Endothelial cell of umbilical vein (primary cell): ENCODE results near the gene GPR108. TPM values are rescaled to one million over a fixed set of nuclear protein-coding genes. Genes with fewer than 3 reads are reported as not detected.

Experiments used
- BruUV-seq: library from RNA; stranded (reverse); fragments of 400-500 nt; replicated peaks from 2 replicates; lab custom pipeline; 2021; lab: Mats Ljungman, UMichigan
- CTCF ChIA-PET: fragments of 300-600, 350-600 bp; sonication (Branson Sonifier 250); formaldehyde crosslinking; loops from one replicate; lab custom pipeline; 2021; ENCODE audit warnings: antibody characterized with exemption, inconsistent platforms; lab: Charles Lee
- POLR2A ChIA-PET: fragments of 300-600, 350-600 bp; sonication (Branson Sonifier 250); formaldehyde crosslinking; loops from one replicate; lab custom pipeline; 2021; ENCODE audit warnings: antibody characterized with exemption, inconsistent platforms; lab: Charles Lee
- DNase-seq: peaks from one replicate; pipeline ENCODE4 v3.0.0-alpha.2; 2011; ENCODE audit warnings: low read depth, low spot score
- FAIRE-seq: peaks from 2 replicates; lab custom pipeline; 2011; peaks lifted over from hg19 to GRCh38; lab: Jason Lieb, UNC
- H2AFZ ChIP-seq: 2 replicates; pipeline ENCODE4 v1.6.0; 2012; ENCODE audit warnings: low read depth, low read length, control low read depth, inconsistent platforms
- H3K27ac ChIP-seq: 2 replicates; pipeline ENCODE4 v1.5.1; 2011; ENCODE audit warnings: low read depth, mild to moderate bottlenecking, control low read depth, low read length, moderate library complexity; ENCODE audit not compliant: insufficient read depth
- H3K27me3 ChIP-seq, 2 experiments: 2 replicates each; pipeline versions ENCODE4 v1.6.0 to v1.6.1; 2011; ENCODE audit warnings: low read length in 2 of 2, mixed read lengths in 1 of 2; ENCODE audit not compliant: control insufficient read depth in 2 of 2, insufficient read depth in 2 of 2
- H3K36me3 ChIP-seq, 2 experiments: 2 replicates in 1 of 2; 3 replicates in 1 of 2; pipeline ENCODE4 v1.5.1; 2011; ENCODE audit warnings: low read length in 2 of 2, mild to moderate bottlenecking in 1 of 2, moderate library complexity in 1 of 2; ENCODE audit not compliant: control insufficient read depth in 2 of 2, insufficient read depth in 2 of 2; ENCODE audit errors: extremely low read depth in 1 of 2
- H3K4me1 ChIP-seq: 3 replicates; pipeline ENCODE4 v1.5.1; 2011; ENCODE audit warnings: mild to moderate bottlenecking, low read length; ENCODE audit not compliant: control insufficient read depth, insufficient read depth; ENCODE audit errors: extremely low read depth
- H3K4me2 ChIP-seq: 2 replicates; pipeline ENCODE4 v1.6.1; 2011; ENCODE audit warnings: low read length, control low read depth, mixed read lengths; ENCODE audit not compliant: insufficient read depth
- H3K4me3 ChIP-seq, 3 experiments: fragments of 200-600 bp in 1 of 3; sonication (generic), shearing (Covaris generic) in 1 of 3; replicated peaks in 1 of 3; 2 replicates each; pipeline ENCODE4 v1.5.1; 2011 to 2016; ENCODE audit warnings: control low read depth in 3 of 3, low read length in 3 of 3, mild to moderate bottlenecking in 2 of 3, inconsistent platforms in 1 of 3, low read depth in 1 of 3, moderate library complexity in 1 of 3; ENCODE audit not compliant: insufficient read depth in 1 of 3
- H3K79me2 ChIP-seq: 2 replicates; pipeline ENCODE4 v1.6.0; 2012; ENCODE audit warnings: low read length, inconsistent platforms; ENCODE audit not compliant: control insufficient read depth, insufficient read depth
- H3K9ac ChIP-seq: replicated peaks from 2 replicates; pipeline ENCODE3; 2011; ENCODE audit warnings: low read length, control low read depth; ENCODE audit not compliant: insufficient read depth; ENCODE audit errors: extremely low read depth
- H3K9me1 ChIP-seq: replicated peaks from 3 replicates; pipeline ENCODE4 v1.6.0; 2011; ENCODE audit warnings: mild to moderate bottlenecking, low read length; ENCODE audit not compliant: control insufficient read depth, insufficient read depth; ENCODE audit errors: extremely low read depth
- H3K9me3 ChIP-seq: replicated peaks from 2 replicates; pipeline ENCODE4 v1.5.1; 2012; ENCODE audit warnings: low read length, inconsistent platforms; ENCODE audit not compliant: control insufficient read depth, insufficient read depth
- H4K20me1 ChIP-seq: replicated peaks from 2 replicates; pipeline ENCODE3; 2011; ENCODE audit warnings: mild to moderate bottlenecking, low read length; ENCODE audit not compliant: control insufficient read depth, insufficient read depth; ENCODE audit errors: extremely low read depth
- CTCF ChIP-seq, 2 donors: IDR thresholded peaks; 1 replicate in 1 of 2; 2 replicates in 1 of 2; pipeline ENCODE4 v1.5.1; 2011; ENCODE audit warnings: low read length in 2 of 2, mild to moderate bottlenecking in 2 of 2, moderate library complexity in 2 of 2, control low read depth in 1 of 2, inconsistent platforms in 1 of 2, low read depth in 1 of 2; ENCODE audit not compliant: insufficient read depth in 1 of 2; ENCODE audit errors: extremely low read depth in 1 of 2
- GATA2 ChIP-seq: IDR thresholded peaks from 2 replicates; pipeline ENCODE4 v1.7.0; 2011; ENCODE audit warnings: low read depth, mild to moderate bottlenecking, moderate library complexity, mixed read lengths, low read length; ENCODE audit not compliant: insufficient read length, insufficient read depth
- JUN ChIP-seq: IDR thresholded peaks from 2 replicates; pipeline ENCODE4 v1.6.1; 2011; ENCODE audit warnings: borderline replicate concordance, low read depth; ENCODE audit not compliant: insufficient read length, insufficient read depth
- MAX ChIP-seq: IDR thresholded peaks from 2 replicates; pipeline ENCODE4 v1.6.1; 2011; ENCODE audit not compliant: insufficient read depth, insufficient read length
- MYC ChIP-seq: IDR thresholded peaks from one replicate; pipeline ENCODE4 v1.6.1; 2011; ENCODE audit warnings: mild to moderate bottlenecking, low read depth, low read length
- dilution Hi-C: fragments of 300-500 bp; cut with MboI; formaldehyde crosslinking; loops from one replicate; pipeline ENCODE4 v1.15.0; 2019; ENCODE audit warnings: low sequenced_read_pairs; ENCODE audit not compliant: extremely low pct_ligation_motif_present
- intact Hi-C: fragments of 100-400 bp; cut with micrococcal nuclease; formaldehyde crosslinking; loops from one replicate; pipeline ENCODE4 v1.10.0; 2022
- polyA plus RNA-seq, 4 experiments: library from polyadenylated mRNA; depleted of rRNA in 3 of 4; stranded (reverse) in 3 of 4; unstranded in 1 of 4; fragments of >200 nt; gene quantifications; 2 replicates each; pipeline versions ENCODE4 v1.2.1 to v1.2.3, GENCODE V29; 2011 to 2012; ENCODE audit warnings: missing spikeins in 1 of 4
- total RNA-seq: library from RNA; stranded (reverse); gene quantifications from 2 replicates; pipeline ENCODE4 v1.2.3, GENCODE V29; 2021

The GPR108 gene
- total and polyA plus RNA-seq, 2 donors (not counting 3 experiments of a cell fraction or from before 2014, with no cell fraction given): 68.5 to 80.2 TPM

DNA sequence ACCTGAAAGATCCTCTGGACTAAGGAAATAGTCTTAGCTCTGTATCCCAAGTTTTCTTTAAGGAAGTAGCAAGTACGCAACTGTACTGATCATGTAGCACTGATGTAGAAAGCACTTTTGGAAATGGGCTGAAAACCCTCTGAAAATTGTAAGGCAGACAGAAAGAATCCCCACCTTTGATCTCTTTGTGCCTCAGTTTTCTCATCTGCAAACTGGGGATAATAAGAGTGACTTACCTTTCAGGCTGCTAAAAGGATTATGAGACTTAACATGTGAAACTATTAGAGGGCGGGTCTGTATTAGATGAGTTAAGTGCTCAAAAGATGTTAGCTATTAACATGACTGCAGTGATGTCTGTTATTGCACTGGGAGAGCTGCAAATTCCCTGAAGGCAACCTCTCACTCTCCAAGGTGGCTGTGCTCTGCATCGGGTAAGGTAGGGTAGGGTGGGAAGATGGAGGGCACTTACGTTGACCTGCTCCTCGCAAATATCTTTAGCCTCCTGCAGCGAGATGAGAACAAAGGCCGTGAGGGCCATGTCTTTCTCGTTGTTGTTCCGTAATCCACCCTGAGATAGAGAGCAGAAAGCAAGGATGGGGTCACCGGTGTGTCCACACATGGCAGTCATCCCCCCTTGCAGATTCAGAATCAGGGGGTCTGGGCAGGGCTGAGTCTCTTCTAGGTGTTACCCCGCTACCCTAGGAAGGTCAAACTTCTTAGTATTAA is 47.1 kb downstream of the GPR108 start:
- no peaks in the 10 kb centered on the region for H3K79me2 ChIP-seq
- no peak overlapping the region for H2AFZ ChIP-seq
- no peaks in the 10 kb centered on the region for H3K36me3 ChIP-seq
- no peak overlapping the region for H3K27ac ChIP-seq
- FAIRE-seq (no peak), DNase-seq (no peak)
- H3K9me1 ChIP-seq: no peaks in the 10 kb centered on the region
- H3K27me3 ChIP-seq: no peaks in the 10 kb centered on the region
- ChIA-PET CTCF (interaction anchor here (1.1 kb wide), 1 partner anchor 38 kb away, joined by 3 read pairs; no protein-coding TSS in a partner anchor), POLR2A (no interaction called here)
- dilution Hi-C loops: no loop called here
- TF ChIP-seq MAX (no peak), JUN (no peak), MYC (no peak), CTCF (IDR thresholded peaks at IDR 0.05; ENCODE audit: extremely low read depth in 1 of 2, insufficient read depth in 1 of 2, low read depth in 1 of 2, low read length in 2 of 2) (no peak), GATA2 (no peak)
- no peaks in the 10 kb centered on the region for H3K4me1 ChIP-seq
- no peaks in the 10 kb centered on the region for H3K9me3 ChIP-seq
- H3K9ac ChIP-seq: no peak overlapping the region
- BruUV-seq: no TSS peak
- no peak overlapping the region for H3K4me2 ChIP-seq
- intact Hi-C loops: no loop called here
- H3K4me3 ChIP-seq: no peak overlapping the region
- H4K20me1 ChIP-seq: no peaks in the 10 kb centered on the region
